BLaER1 treated with 17β-estradiol and CSF1 and Interleukin-3, amounts not matched to agents 10 nM and 100 nM (cell line): Measurements from ENCODE around the gene BBC3.
"Not testable (repeated sequence)": the region's sequence is repeated elsewhere in the genome, so short reads cannot be mapped to it uniquely, and the experiment has no call there.

Experiments
- H3K27ac ChIP-seq, 11 experiments: shearing (Covaris generic); formaldehyde crosslinking; 2 replicates each; pipeline ENCODE4 v1.8.1; 2022
- H3K27me3 ChIP-seq, 11 experiments: shearing (Covaris generic); formaldehyde crosslinking; 2 replicates each; pipeline ENCODE4 v1.8.1; 2022
- H3K36me3 ChIP-seq, 11 experiments: shearing (Covaris generic); formaldehyde crosslinking; 2 replicates each; pipeline ENCODE4 v1.8.1; 2022
- H3K4me1 ChIP-seq, 10 experiments: shearing (Covaris generic); formaldehyde crosslinking; 2 replicates each; pipeline ENCODE4 v1.8.1; 2022
- H3K4me2 ChIP-seq, 11 experiments: shearing (Covaris generic); formaldehyde crosslinking; 2 replicates each; pipeline ENCODE4 v1.8.1; 2022
- H3K4me3 ChIP-seq, 10 experiments: shearing (Covaris generic); formaldehyde crosslinking; 2 replicates each; pipeline ENCODE4 v1.8.1; 2022
- H3K9ac ChIP-seq, 11 experiments: shearing (Covaris generic); formaldehyde crosslinking; 2 replicates each; pipeline ENCODE4 v1.8.1; 2022
- H3K9me3 ChIP-seq, 11 experiments: shearing (Covaris generic); formaldehyde crosslinking; replicated peaks in 1 of 11; 2 replicates each; pipeline ENCODE4 v1.8.1; 2022
- H4K20me1 ChIP-seq, 11 experiments: shearing (Covaris generic); formaldehyde crosslinking; 2 replicates each; pipeline ENCODE4 v1.8.1; 2022
- Cebpa-rat ChIP-seq, 11 experiments: shearing (Covaris generic); IDR thresholded peaks; 2 replicates each; pipeline ENCODE4 v1.8.1; 2022

BBC3 gene

GRCh38 chr19:47255879-47256692 lies 25.1 kb upstream of the BBC3 start, which contains the start of gene CCDC9:
Gene CCDC9, plus strand, starts transcription at chr19:47256525. Its CDS starts 1,876 bp downstream, at chr19:47258401.
- Histone ChIP-seq H3K27ac (peak within 1 kb of the TSS; percentile 84 to 96 (median 92)), H3K36me3 (peaks cover 27 to 31% (median 29%) of the 10 kb centered on the region in 11 experiments), H3K4me2 (peak within 1 kb of the TSS; percentile 89 to 99 (median 96)), H3K4me3 (peak within 1 kb of the TSS; percentile 61 to 75 (median 70)), H3K9ac (peak within 1 kb of the TSS; percentile 76 to 89 (median 83)), H3K9me3 (no peaks in the 10 kb centered on the region), H3K4me1 (peaks cover 21 to 35% (median 28%) of the 10 kb centered on the region in 10 experiments), H4K20me1 (peaks cover 19 to 38% (median 32%) of the 10 kb centered on the region in 11 experiments; a peak in 18 of 22 replicates), H3K27me3 (no peaks in the 10 kb centered on the region)
- no peak for TF ChIP-seq Cebpa-rat (IDR thresholded peaks at IDR 0.05)

GRCh38 chr19:47253970-47254369 lies 23.0 kb upstream of the BBC3 start:
- H3K27ac ChIP-seq: no peak overlapping the region
- TF ChIP-seq Cebpa-rat (IDR thresholded peaks at IDR 0.05): no peak
- H3K4me3 ChIP-seq: no peak overlapping the region
- peaks cover 6 to 10% (median 8%) of the 10 kb centered on the region in 11 experiments for H3K36me3 ChIP-seq
- no peak overlapping the region for H3K9ac ChIP-seq
- peaks cover 21 to 36% (median 29%) of the 10 kb centered on the region in 10 experiments for H3K4me1 ChIP-seq
- no peaks in the 10 kb centered on the region for H3K27me3 ChIP-seq
- peaks cover 15 to 18% (median 16%) of the 10 kb centered on the region in 11 experiments; a peak in 18 of 22 replicates for H4K20me1 ChIP-seq
- H3K4me2 ChIP-seq: no peak overlapping the region
- H3K9me3 ChIP-seq: no peaks in the 10 kb centered on the region

- Histone ChIP-seq H3K4me3 (no peak overlapping the region), H3K9me3 (no peaks in the 10 kb centered on the region), H3K27ac (no peak overlapping the region), H4K20me1 (peaks cover 10 to 13% (median 11%) of the 10 kb centered on the region in 11 experiments; a peak in 17 of 22 replicates), H3K27me3 (no peaks in the 10 kb centered on the region), H3K4me2 (no peak overlapping the region), H3K36me3 (peaks cover under 1 to 5% (median 3%) of the 10 kb centered on the region in 11 experiments), H3K4me1 (peaks cover 18 to 31% (median 24%) of the 10 kb centered on the region in 10 experiments), H3K9ac (no peak overlapping the region)
- no peak for TF ChIP-seq Cebpa-rat (IDR thresholded peaks at IDR 0.05)
These were observed 22.5 kb upstream of the BBC3 start for GRCh38 chr19:47253467-47253881.

- not testable (repeated sequence) for H3K27ac ChIP-seq, H3K4me3 ChIP-seq, H3K27me3 ChIP-seq, H3K4me2 ChIP-seq, H4K20me1 ChIP-seq, H3K9me3 ChIP-seq, H3K36me3 ChIP-seq, H3K9ac ChIP-seq
- peaks cover 13 to 26% (median 20%) of the 10 kb centered on the region in 10 experiments for H3K4me1 ChIP-seq
- TF ChIP-seq Cebpa-rat (IDR thresholded peaks at IDR 0.05): peak in 2 of 11 experiments; percentile 31 to 56; a peak in 2 of 22 replicates
These were observed 22.0 kb upstream of the BBC3 start for GRCh38 chr19:47253016-47253415.

GRCh38 chr19:47247308-47247990 lies 16.4 kb upstream of the BBC3 start:
- H3K27me3 ChIP-seq: peaks cover 0 to 13% (median 11%) of the 10 kb centered on the region in 11 experiments; a peak in 18 of 22 replicates
- TF ChIP-seq Cebpa-rat (IDR thresholded peaks at IDR 0.05): no peak
- no peak overlapping the region for H3K4me3 ChIP-seq
- H4K20me1 ChIP-seq: no peaks in the 10 kb centered on the region; a peak in 1 of 22 replicates
- no peaks in the 10 kb centered on the region for H3K36me3 ChIP-seq
- H3K9ac ChIP-seq: no peak overlapping the region
- H3K27ac ChIP-seq: no peak overlapping the region
- no peaks in the 10 kb centered on the region for H3K9me3 ChIP-seq
- peaks cover 19 to 34% (median 27%) of the 10 kb centered on the region in 10 experiments for H3K4me1 ChIP-seq
- no peak overlapping the region for H3K4me2 ChIP-seq

- Histone ChIP-seq H3K4me3 (peak overlapping the region; percentile 4 to 59 (median 46); a peak in 15 of 20 replicates), H4K20me1 (peaks cover 0 to 13% (median 6%) of the 10 kb centered on the region in 11 experiments; a peak in 7 of 22 replicates), H3K27me3 (peaks cover 30 to 48% (median 46%) of the 10 kb centered on the region in 11 experiments), H3K36me3 (no peaks in the 10 kb centered on the region), H3K9ac (peak overlapping the region; percentile 55 to 81 (median 72); a peak in 21 of 22 replicates), H3K9me3 (no peaks in the 10 kb centered on the region), H3K27ac (peak overlapping the region; percentile 62 to 88 (median 77); a peak in 21 of 22 replicates), H3K4me2 (peak overlapping the region; percentile 66 to 96 (median 87)), H3K4me1 (peaks cover 43 to 58% (median 52%) of the 10 kb centered on the region in 10 experiments)
- TF ChIP-seq Cebpa-rat (IDR thresholded peaks at IDR 0.05): peak in 7 of 11 experiments; percentile 24 to 93 (median 73); a peak in 12 of 22 replicates
These were observed 13.0 kb upstream of the BBC3 start for GRCh38 chr19:47243776-47244547.

- H3K4me3 ChIP-seq: peak overlapping the region; percentile 4 to 59 (median 46); a peak in 15 of 20 replicates
- no peaks in the 10 kb centered on the region for H3K36me3 ChIP-seq
- peak overlapping the region; percentile 49 to 81 (median 72); a peak in 19 of 22 replicates for H3K9ac ChIP-seq
- H3K9me3 ChIP-seq: no peaks in the 10 kb centered on the region
- H3K27me3 ChIP-seq: peaks cover 30 to 53% (median 51%) of the 10 kb centered on the region in 11 experiments
- peak overlapping the region; percentile 56 to 96 (median 87) for H3K4me2 ChIP-seq
- peak overlapping the region; percentile 62 to 88 (median 77); a peak in 20 of 22 replicates for H3K27ac ChIP-seq
- H4K20me1 ChIP-seq: peaks cover 0 to 13% (median 6%) of the 10 kb centered on the region in 11 experiments; a peak in 7 of 22 replicates
- H3K4me1 ChIP-seq: peaks cover 43 to 60% (median 52%) of the 10 kb centered on the region in 10 experiments
- no peak for TF ChIP-seq Cebpa-rat (IDR thresholded peaks at IDR 0.05)
These were observed 12.4 kb upstream of the BBC3 start for GRCh38 chr19:47243364-47243775.

- Histone ChIP-seq H4K20me1 (peaks cover 0 to 13% (median 6%) of the 10 kb centered on the region in 11 experiments; a peak in 7 of 22 replicates), H3K9me3 (no peaks in the 10 kb centered on the region), H3K36me3 (no peaks in the 10 kb centered on the region), H3K27me3 (peaks cover 30 to 54% (median 51%) of the 10 kb centered on the region in 11 experiments), H3K4me2 (peak overlapping the region; percentile 64 to 86 (median 75); a peak in 20 of 22 replicates), H3K4me1 (peaks cover 46 to 64% (median 55%) of the 10 kb centered on the region in 10 experiments), H3K27ac (no peak overlapping the region), H3K9ac (no peak overlapping the region), H3K4me3 (no peak overlapping the region)
- TF ChIP-seq Cebpa-rat (IDR thresholded peaks at IDR 0.05): no peak
These were observed 11.0 kb upstream of the BBC3 start for GRCh38 chr19:47241919-47242577.
